Loucy (cell line): Measurements from ENCODE around the gene ANKRD33B.

Experiments used
- H2AFZ ChIP-seq: fragments of 200-600 bp; sonication (generic); 2 replicates; pipeline ENCODE4 v1.6.0; 2016; ENCODE audit warnings: antibody characterized with exemption, mild to moderate bottlenecking, low read length, moderate library complexity
- H3F3A ChIP-seq: fragments of 200-600 bp; 2 replicates; pipeline ENCODE4 v1.6.0; 2016; ENCODE audit warnings: antibody characterized with exemption, low read depth, mild to moderate bottlenecking
- H3K27me3 ChIP-seq: fragments of 200-600 bp; sonication (generic); 2 replicates; pipeline ENCODE4 v1.6.1; 2014; ENCODE audit warnings: low read length, mild to moderate bottlenecking; ENCODE audit not compliant: insufficient read depth, poor library complexity, severe bottlenecking
- H3K36me3 ChIP-seq: fragments of 200-600 bp; sonication (generic); 2 replicates; pipeline ENCODE4 v1.6.1; 2016; ENCODE audit warnings: low read length; ENCODE audit not compliant: insufficient read depth
- H3K4me1 ChIP-seq: fragments of 200-600 bp; sonication (generic); 2 replicates; pipeline ENCODE4 v1.5.1; 2014; ENCODE audit warnings: low read length, mild to moderate bottlenecking; ENCODE audit not compliant: insufficient read depth, poor library complexity, severe bottlenecking
- H3K4me2 ChIP-seq: fragments of 200-600 bp; sonication (generic); 2 replicates; pipeline ENCODE4 v1.6.0; 2014; ENCODE audit warnings: antibody characterized with exemption, low read length, low read depth, mild to moderate bottlenecking; ENCODE audit not compliant: poor library complexity, severe bottlenecking
- H3K4me3 ChIP-seq: fragments of 200-600 bp; sonication (generic); 2 replicates; pipeline ENCODE4 v1.5.1; 2014; ENCODE audit warnings: low read length, mild to moderate bottlenecking, mixed read lengths; ENCODE audit not compliant: poor library complexity, severe bottlenecking
- H3K79me2 ChIP-seq: fragments of 200-600 bp; sonication (generic); 2 replicates; pipeline ENCODE4 v1.6.1; 2014; ENCODE audit warnings: low read length; ENCODE audit not compliant: insufficient read depth
- H3K9ac ChIP-seq: fragments of 200-600 bp; sonication (generic); 2 replicates; pipeline ENCODE4 v1.6.0; 2014; ENCODE audit warnings: mild to moderate bottlenecking, low read depth, low read length, moderate library complexity; ENCODE audit not compliant: poor library complexity, severe bottlenecking
- H3K9me2 ChIP-seq: fragments of 200-600 bp; sonication (generic); replicated peaks from 2 replicates; pipeline ENCODE4 v1.6.1; 2016; ENCODE audit warnings: low read depth, low read length, mixed read lengths
- H3K9me3 ChIP-seq: fragments of 200-600 bp; sonication (generic); 2 replicates; pipeline ENCODE4 v1.6.1; 2014; ENCODE audit warnings: mild to moderate bottlenecking, antibody characterized with exemption, low read length, low read depth; ENCODE audit not compliant: insufficient read depth
- H4K20me1 ChIP-seq: fragments of 200-600 bp; sonication (generic); 2 replicates; pipeline ENCODE4 v1.6.0; 2014; ENCODE audit warnings: antibody characterized with exemption, low read length, mild to moderate bottlenecking; ENCODE audit not compliant: insufficient read depth, poor library complexity, severe bottlenecking
- EZH2phosphoT487 ChIP-seq: fragments of 200-600 bp; IDR thresholded peaks from 2 replicates; pipeline ENCODE4 v1.6.1; 2018; ENCODE audit warnings: antibody characterized with exemption, mild to moderate bottlenecking, moderate library complexity, borderline replicate concordance
- TF ChIP-seq, protein P1 (sequence below): fragments of 200-600 bp; sonication (generic); conservative IDR thresholded peaks from 2 replicates; pipeline ENCODE4 v1.5.1; 2014; ENCODE audit warnings: mild to moderate bottlenecking, antibody characterized with exemption, low read length

The ANKRD33B gene

DNA sequence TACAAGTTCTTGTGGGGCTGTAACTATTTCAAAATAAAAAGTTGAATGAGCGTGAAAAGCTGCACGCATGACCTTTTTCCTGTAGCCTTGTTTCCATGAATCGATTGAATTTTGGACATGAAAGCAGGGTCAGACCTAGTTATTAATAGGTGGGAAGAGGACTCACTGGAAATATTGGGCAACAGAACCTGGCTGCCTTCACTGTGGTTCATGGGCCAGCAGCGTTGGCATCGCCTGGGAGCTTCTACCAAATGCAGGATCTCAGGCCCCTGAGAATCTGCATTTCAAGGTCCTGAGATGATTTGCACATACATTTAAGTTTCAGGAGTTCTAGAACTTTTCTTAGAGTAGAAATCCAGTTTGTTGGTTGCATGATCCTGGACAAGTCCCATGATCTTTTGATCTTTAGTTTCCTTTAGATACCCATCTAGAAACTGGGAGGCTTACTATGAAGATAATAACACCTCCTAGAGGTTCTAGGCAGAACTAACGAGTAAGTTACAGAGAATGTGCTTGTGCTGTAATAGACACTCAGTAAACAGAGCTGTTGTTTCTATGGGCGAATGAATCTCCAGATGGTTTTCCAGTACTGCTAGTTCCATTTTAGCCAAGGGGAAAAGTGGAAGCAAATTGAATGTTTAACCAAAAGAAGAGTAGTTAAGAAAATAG lies 12.4 kb downstream of the ANKRD33B start:
- Histone ChIP-seq H3K4me2 (no peak overlapping the region), H2AFZ (no peak overlapping the region)

DNA sequence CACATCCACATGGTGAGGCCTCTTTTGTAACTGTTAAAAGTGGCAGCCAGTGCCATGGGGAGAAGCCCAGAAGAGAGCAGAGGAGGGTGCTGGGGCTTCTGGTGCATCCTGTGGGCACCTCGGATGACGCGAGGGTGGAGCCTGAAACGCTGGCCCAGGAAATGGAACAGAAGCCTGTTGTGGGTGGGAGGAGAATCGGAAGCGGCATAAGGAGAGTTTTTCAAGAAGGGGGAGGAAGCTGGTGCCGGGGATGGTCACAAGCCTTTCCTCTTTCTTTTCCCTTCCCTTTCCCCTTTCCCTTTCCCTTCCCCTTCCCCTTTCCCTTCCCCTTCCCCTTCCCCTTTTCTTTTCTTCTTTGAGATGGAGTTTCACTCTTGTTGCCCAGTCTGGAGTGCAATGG lies 12.9 kb downstream of the ANKRD33B start:
- H3F3A ChIP-seq = no peaks in the 10 kb centered on the region
- H3K9ac ChIP-seq = no peak overlapping the region
- H4K20me1 ChIP-seq = no peaks in the 10 kb centered on the region
- no peak overlapping the region for H3K4me3 ChIP-seq
- no peaks in the 10 kb centered on the region for H3K9me3 ChIP-seq
- H2AFZ ChIP-seq = no peak overlapping the region
- peaks cover 23% of the 10 kb centered on the region for H3K4me1 ChIP-seq
- no peaks in the 10 kb centered on the region for H3K36me3 ChIP-seq
- no peaks in the 10 kb centered on the region for H3K27me3 ChIP-seq
- H3K79me2 ChIP-seq = no peaks in the 10 kb centered on the region
- H3K4me2 ChIP-seq = no peak overlapping the region
- no peaks in the 10 kb centered on the region for H3K9me2 ChIP-seq
- TF ChIP-seq, protein P1, sequence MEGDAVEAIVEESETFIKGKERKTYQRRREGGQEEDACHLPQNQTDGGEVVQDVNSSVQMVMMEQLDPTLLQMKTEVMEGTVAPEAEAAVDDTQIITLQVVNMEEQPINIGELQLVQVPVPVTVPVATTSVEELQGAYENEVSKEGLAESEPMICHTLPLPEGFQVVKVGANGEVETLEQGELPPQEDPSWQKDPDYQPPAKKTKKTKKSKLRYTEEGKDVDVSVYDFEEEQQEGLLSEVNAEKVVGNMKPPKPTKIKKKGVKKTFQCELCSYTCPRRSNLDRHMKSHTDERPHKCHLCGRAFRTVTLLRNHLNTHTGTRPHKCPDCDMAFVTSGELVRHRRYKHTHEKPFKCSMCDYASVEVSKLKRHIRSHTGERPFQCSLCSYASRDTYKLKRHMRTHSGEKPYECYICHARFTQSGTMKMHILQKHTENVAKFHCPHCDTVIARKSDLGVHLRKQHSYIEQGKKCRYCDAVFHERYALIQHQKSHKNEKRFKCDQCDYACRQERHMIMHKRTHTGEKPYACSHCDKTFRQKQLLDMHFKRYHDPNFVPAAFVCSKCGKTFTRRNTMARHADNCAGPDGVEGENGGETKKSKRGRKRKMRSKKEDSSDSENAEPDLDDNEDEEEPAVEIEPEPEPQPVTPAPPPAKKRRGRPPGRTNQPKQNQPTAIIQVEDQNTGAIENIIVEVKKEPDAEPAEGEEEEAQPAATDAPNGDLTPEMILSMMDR = no peak
- no peak for TF ChIP-seq EZH2phosphoT487

More for the DNA sequence above, 12.4 kb downstream of the ANKRD33B start:
- Histone ChIP-seq H3K79me2 (no peaks in the 10 kb centered on the region), H3K9ac (no peak overlapping the region), H3K4me1 (peaks cover 23% of the 10 kb centered on the region), H3K27me3 (no peaks in the 10 kb centered on the region), H3K9me3 (no peaks in the 10 kb centered on the region), H3K36me3 (no peaks in the 10 kb centered on the region), H4K20me1 (no peaks in the 10 kb centered on the region), H3F3A (no peaks in the 10 kb centered on the region), H3K9me2 (no peaks in the 10 kb centered on the region), H3K4me3 (no peak overlapping the region)
- TF ChIP-seq, protein P1 = peak; percentile 50
- no peak for TF ChIP-seq EZH2phosphoT487

DNA sequence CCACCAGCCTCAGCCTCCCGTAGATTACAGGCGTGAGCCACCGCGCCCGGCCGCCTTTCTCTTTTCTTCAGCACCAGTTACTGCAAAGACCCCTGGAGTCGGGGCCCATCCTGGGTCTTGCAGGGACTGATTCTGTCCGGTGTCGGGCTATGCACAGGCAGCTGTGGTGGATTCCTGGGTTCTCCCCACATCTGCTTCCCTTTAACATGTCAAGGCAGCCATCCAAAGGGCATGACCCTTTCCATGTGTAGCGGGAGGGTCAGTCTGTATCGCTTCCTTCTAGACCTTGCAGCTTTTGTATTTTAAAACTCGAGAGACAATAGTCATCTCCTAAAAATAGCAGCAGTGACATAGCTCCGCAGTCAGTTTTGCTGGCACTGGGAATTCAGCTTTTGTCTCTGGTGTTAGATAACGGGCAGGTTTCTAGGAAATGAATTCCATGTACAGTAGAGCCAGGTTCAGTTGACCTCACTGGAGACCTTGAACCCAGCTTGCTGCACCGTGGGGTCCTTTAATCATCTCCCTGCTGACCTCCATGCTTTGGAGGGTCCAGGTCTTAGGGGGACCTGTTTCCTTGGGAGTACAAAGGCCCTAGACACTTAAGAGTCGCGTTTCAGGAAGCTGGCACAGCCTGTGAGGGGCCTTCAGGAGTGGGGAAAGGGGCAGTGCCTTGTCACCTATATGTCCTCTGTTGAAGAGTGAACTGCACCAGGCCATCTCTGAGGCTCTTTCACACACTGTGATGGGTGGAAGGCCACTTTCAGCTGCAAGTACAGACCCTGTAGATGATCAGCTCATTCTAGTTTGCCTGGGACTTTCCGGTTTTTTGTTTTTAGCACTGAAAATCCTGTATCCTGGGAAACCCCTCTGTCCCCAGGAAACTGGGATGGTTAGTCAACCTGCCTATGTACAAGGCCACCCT lies 13.8 kb downstream of the ANKRD33B start:
- Histone ChIP-seq H3K9ac (no peak overlapping the region), H3K9me2 (no peaks in the 10 kb centered on the region), H3K4me3 (no peak overlapping the region), H3K27me3 (no peaks in the 10 kb centered on the region), H3K4me2 (no peak overlapping the region), H3K36me3 (no peaks in the 10 kb centered on the region), H3F3A (no peaks in the 10 kb centered on the region), H4K20me1 (no peaks in the 10 kb centered on the region), H3K4me1 (peaks cover 23% of the 10 kb centered on the region), H3K9me3 (no peaks in the 10 kb centered on the region), H2AFZ (no peak overlapping the region), H3K79me2 (no peaks in the 10 kb centered on the region)
- TF ChIP-seq EZH2phosphoT487 = no peak
- TF ChIP-seq, protein P1 = no peak
